Dendritic cell treated with granulocyte-macrophage colony-stimulating factor and Interleukin-4, amounts not matched to agents 40 ng/mL and 50 ng/mL, for 4 days (primary cell): ENCODE results near the gene ZNF200.
"Not testable (repeated sequence)": the region's sequence is repeated elsewhere in the genome, so short reads cannot be mapped to it uniquely, and the experiment has no call there.

Experiments
- H3K27ac Mint-ChIP-seq: one replicate; pipeline ENCODE4 v1.8.0; 2022; ENCODE audit warnings: mild to moderate bottlenecking, mixed read lengths
- H3K27me3 Mint-ChIP-seq: one replicate; pipeline ENCODE4 v1.8.0; 2022; ENCODE audit warnings: mild to moderate bottlenecking, mixed read lengths
- H3K36me3 Mint-ChIP-seq: one replicate; pipeline ENCODE4 v1.8.0; 2022; ENCODE audit warnings: low read depth, mixed read lengths
- H3K4me1 Mint-ChIP-seq: one replicate; pipeline ENCODE4 v1.8.0; 2022; ENCODE audit warnings: low read depth, mixed read lengths
- H3K4me3 Mint-ChIP-seq: one replicate; pipeline ENCODE4 v1.8.0; 2022; ENCODE audit warnings: mild to moderate bottlenecking, moderate library complexity, mixed read lengths
- H3K9me3 Mint-ChIP-seq: one replicate; pipeline ENCODE4 v1.8.0; 2022; ENCODE audit warnings: mixed read lengths
- intact Hi-C: fragments of 100-400 bp; cut with micrococcal nuclease; formaldehyde crosslinking; loops from one replicate; pipeline ENCODE4 v1.15.0; 2022

ZNF200 gene

DNA sequence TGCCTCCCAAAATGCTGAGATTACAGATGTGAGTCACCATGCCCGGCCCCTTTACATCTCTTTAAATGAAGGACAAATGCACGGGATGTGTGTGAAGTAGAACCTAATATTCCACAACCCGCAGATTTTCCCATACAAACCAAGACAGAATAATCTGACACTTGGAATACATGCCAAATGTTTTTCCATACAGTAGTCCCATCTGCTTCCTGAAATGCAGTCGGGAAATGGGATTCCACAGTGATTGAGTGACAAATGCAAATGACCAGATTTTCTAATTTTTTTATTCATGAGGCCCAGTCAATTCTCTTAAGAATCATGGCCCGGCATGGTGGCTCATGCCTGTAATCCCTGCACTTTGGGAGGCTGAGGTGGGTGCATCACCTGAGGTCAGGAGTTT, 6.8 kb upstream of the ZNF200 start:
- no peaks in the 10 kb centered on the region for H3K27me3 Mint-ChIP-seq
- intact Hi-C loops, result no loop called here
- H3K4me1 Mint-ChIP-seq, result peaks cover 19% of the 10 kb centered on the region
- H3K36me3 Mint-ChIP-seq, result peaks cover 26% of the 10 kb centered on the region
- no peak overlapping the region for H3K27ac Mint-ChIP-seq
- no peaks in the 10 kb centered on the region for H3K9me3 Mint-ChIP-seq
- no peak overlapping the region for H3K4me3 Mint-ChIP-seq

- intact Hi-C loops, result loop anchor here (1.0 kb wide), 1 partner anchor 27 kb away; no protein-coding TSS in a partner anchor
- H3K4me1 Mint-ChIP-seq, result peaks cover 29% of the 10 kb centered on the region
- peaks cover 2% of the 10 kb centered on the region for H3K9me3 Mint-ChIP-seq
- no peaks in the 10 kb centered on the region for H3K27me3 Mint-ChIP-seq
- peak overlapping the region; percentile 77 for H3K27ac Mint-ChIP-seq
- peaks cover 42% of the 10 kb centered on the region for H3K36me3 Mint-ChIP-seq
- peak overlapping the region; percentile 69 for H3K4me3 Mint-ChIP-seq
Measured at GRCh38 chr16:3235856-3236669, 1.1 kb upstream of the ZNF200 start.

DNA sequence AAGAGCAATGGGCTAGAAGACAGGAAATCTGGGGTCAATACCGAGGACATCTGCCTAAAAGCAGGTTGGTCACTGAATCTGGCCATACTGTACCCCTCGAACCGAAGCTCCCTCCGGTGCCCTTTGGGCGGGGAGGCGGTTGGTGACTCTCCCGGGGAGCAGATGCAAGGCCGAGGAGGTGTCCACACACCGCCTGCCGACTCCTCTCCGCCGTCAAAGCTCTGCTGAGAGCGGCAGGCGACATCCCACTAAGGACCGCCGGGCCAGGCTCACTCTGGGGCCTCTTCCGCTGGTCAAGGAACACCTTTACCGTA, 458 bp downstream of the ZNF200 start:
- intact Hi-C loops, result no loop called here
- peaks cover 29% of the 10 kb centered on the region for H3K4me1 Mint-ChIP-seq
- H3K27me3 Mint-ChIP-seq, result no peaks in the 10 kb centered on the region
- H3K27ac Mint-ChIP-seq, result peak overlapping the region; percentile 99
- peaks cover 17% of the 10 kb centered on the region for H3K9me3 Mint-ChIP-seq
- H3K36me3 Mint-ChIP-seq, result peaks cover 58% of the 10 kb centered on the region
- peak overlapping the region; percentile 96 for H3K4me3 Mint-ChIP-seq

DNA sequence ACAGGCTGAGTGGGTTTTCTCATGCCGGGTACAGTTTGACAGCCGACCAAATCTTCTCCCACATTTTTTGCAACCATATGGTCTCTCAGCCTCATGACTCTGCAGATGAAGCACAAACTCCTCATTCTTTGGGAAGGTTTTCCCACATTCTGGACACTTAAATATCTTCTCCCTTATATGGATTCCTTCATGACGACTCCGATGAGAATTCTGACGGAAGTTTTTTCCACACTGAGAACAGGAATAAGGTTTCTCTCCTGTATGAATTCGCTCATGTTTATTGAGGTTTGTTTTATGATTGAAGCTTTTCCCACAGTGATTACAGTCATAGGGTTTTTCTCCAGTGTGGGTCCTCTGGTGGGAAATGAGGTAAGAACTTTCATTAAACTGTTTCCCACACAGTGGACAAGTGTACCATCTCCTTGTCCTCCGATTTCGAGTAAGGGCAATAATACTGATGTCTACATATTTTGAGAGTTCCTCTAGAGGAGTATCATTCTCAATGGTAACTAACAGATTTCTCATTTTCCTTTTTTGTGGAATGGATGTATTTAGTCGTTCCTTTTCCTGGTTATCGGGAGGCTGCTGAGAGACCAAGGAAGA, 10.9 kb downstream of the ZNF200 start:
- Mint-ChIP-seq H3K36me3 (peaks cover 72% of the 10 kb centered on the region), H3K4me3 (no peak overlapping the region), H3K27me3 (no peaks in the 10 kb centered on the region), H3K9me3 (peaks cover 74% of the 10 kb centered on the region), H3K4me1 (no peaks in the 10 kb centered on the region), H3K27ac (no peak overlapping the region)
- intact Hi-C loops, result no loop called here

DNA sequence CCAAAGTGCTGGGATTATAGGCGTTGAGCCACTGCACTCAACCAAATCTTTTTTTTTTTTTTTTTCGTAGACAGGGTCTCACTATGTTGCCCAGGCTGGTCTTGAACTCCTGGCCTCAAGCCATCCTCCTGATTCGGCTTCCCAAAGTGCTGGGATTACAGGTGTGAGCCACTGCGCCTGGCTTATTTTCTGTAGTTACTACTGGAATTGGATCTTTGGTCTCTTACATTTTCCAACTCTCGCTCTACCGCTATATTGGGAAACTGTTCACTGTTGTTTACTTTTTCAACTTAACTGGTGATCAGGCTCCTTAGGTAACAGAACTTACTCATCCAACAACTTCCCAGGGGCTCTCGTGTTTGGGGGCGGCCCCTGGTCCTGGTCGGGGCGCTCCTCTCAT, 14.1 kb downstream of the ZNF200 start:
- intact Hi-C loops, result no loop called here
- Mint-ChIP-seq H3K36me3 (peaks cover 41% of the 10 kb centered on the region), H3K4me1 (peaks cover 4% of the 10 kb centered on the region), H3K27me3 (peaks cover 10% of the 10 kb centered on the region), H3K9me3 (peaks cover 52% of the 10 kb centered on the region), H3K27ac (no peak overlapping the region), H3K4me3 (no peak overlapping the region)

DNA sequence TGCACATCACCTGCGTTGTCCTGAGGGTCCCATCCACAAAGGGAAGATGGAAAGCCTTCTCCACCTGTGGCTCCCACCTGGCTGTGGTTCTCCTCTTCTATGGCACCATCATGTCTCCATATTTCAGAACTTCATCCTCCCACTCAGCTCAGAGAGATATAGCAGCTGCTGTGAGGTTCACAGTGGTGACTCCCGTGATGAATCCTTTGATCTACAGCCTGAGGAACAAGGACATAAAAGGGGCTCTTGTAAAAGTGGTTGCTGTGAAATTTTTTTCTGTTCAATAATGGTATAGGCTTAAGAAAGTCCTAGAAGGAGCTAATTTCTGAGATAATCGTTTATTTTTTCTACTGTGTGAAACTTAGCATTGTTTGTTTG, 18.7 kb downstream of the ZNF200 start:
- Mint-ChIP-seq H3K36me3 (peaks cover under 1% of the 10 kb centered on the region), H3K27ac (no peak overlapping the region), H3K4me1 (peaks cover 19% of the 10 kb centered on the region), H3K4me3 (no peak overlapping the region), H3K9me3 (peaks cover 24% of the 10 kb centered on the region), H3K27me3 (peaks cover 34% of the 10 kb centered on the region)
- intact Hi-C loops, result no loop called here

GRCh38 chr16:3215601-3216262, 19.2 kb downstream of the ZNF200 start:
- Mint-ChIP-seq H3K4me1 (peaks cover 19% of the 10 kb centered on the region), H3K9me3 (peaks cover 18% of the 10 kb centered on the region)
- intact Hi-C loops, result no loop called here

DNA sequence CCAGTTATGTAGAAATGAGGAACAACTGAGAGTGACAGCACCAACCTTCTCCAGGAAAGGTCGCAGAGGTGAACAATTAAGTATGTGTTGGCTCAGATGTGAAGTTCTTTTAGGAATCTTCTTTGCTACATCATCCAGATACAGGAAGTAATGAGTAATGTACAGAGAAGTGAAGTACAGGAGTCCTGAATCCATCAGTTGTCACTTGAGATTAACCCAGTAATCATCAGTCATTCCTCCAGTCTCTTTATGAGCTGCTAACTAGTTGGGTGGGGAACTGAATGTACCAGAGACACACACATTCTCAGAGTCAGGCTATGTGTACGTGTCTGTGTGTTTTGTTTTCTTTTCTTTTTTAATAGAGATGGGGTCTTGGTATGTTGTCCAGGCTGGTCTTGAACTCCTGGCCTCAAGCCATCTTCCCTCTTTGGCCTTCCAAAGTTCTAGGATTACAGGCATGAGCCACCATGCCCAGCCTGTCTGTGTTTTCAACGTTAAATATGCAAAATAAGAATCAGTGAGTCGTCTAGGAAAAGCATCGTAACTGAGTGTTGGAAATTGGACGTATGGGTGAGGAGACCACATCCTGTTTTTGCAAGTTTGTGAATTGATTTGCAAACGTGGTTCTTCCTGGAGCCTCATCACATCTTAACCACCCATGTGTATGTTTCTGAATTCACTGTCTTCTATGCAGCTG, 19.9 kb downstream of the ZNF200 start:
- H3K9me3 Mint-ChIP-seq, result peaks cover 17% of the 10 kb centered on the region
- intact Hi-C loops, result no loop called here
- no peak overlapping the region for H3K4me3 Mint-ChIP-seq

More at GRCh38 chr16:3215601-3216262, 19.2 kb downstream of the ZNF200 start:
- peaks cover 37% of the 10 kb centered on the region for H3K27me3 Mint-ChIP-seq
- no peak overlapping the region for H3K4me3 Mint-ChIP-seq
- H3K27ac Mint-ChIP-seq, result no peak overlapping the region
- H3K36me3 Mint-ChIP-seq, result no peaks in the 10 kb centered on the region

DNA sequence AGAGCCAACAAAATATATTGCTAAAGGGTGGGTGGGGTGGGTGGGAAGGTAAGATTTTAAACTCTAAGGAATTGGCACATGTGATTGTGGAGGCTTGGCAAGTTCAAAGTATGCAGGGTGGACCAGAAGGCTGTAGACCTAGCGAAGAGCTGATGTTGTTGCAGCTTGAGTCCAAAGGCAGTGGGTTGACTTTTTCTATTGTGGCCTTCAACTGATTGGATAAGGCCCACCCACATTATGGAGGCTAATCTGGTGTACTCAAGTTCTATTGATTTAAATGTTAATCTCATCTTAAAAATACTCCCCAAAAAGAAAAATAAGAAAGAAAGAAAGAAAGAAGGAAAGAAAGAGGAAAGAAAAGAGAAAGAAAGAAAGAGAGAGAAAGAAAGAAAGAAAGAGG, 22.4 kb downstream of the ZNF200 start:
- Mint-ChIP-seq H3K9me3 (peaks cover 20% of the 10 kb centered on the region), H3K27ac (no peak overlapping the region), H3K4me1 (peaks cover 19% of the 10 kb centered on the region), H3K36me3 (no peaks in the 10 kb centered on the region), H3K4me3 (no peak overlapping the region), H3K27me3 (peaks cover 53% of the 10 kb centered on the region)
- intact Hi-C loops, result no loop called here

More for the DNA sequence above, 19.9 kb downstream of the ZNF200 start:
- H3K27me3 Mint-ChIP-seq, result peaks cover 41% of the 10 kb centered on the region
- peaks cover 19% of the 10 kb centered on the region for H3K4me1 Mint-ChIP-seq
- no peak overlapping the region for H3K27ac Mint-ChIP-seq
- no peaks in the 10 kb centered on the region for H3K36me3 Mint-ChIP-seq

DNA sequence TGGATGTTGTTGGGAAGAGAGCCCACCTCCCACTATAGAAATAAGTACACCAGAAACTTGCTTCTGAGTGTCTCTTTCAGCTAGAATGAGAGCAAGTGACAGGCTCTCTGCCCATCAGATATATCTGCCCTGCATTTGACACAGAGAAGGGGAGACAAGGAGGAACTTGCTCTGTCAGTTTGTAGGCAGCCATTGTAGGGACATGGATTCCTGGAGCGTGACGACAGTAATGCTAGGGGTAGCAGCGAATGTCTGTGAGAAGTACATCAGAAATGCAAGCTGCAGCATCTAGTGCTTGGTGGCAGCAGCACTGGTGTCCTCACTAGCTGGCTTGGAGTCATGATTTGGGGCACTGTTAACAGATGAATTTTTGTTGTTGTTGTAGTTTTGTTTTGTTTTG, 23.0 kb downstream of the ZNF200 start:
- intact Hi-C loops, result no loop called here
- H3K27me3 Mint-ChIP-seq, result peaks cover 53% of the 10 kb centered on the region
- no peaks in the 10 kb centered on the region for H3K36me3 Mint-ChIP-seq
- H3K4me3 Mint-ChIP-seq, result no peak overlapping the region
- H3K27ac Mint-ChIP-seq, result no peak overlapping the region
- peaks cover 26% of the 10 kb centered on the region for H3K9me3 Mint-ChIP-seq
- peaks cover 19% of the 10 kb centered on the region for H3K4me1 Mint-ChIP-seq

DNA sequence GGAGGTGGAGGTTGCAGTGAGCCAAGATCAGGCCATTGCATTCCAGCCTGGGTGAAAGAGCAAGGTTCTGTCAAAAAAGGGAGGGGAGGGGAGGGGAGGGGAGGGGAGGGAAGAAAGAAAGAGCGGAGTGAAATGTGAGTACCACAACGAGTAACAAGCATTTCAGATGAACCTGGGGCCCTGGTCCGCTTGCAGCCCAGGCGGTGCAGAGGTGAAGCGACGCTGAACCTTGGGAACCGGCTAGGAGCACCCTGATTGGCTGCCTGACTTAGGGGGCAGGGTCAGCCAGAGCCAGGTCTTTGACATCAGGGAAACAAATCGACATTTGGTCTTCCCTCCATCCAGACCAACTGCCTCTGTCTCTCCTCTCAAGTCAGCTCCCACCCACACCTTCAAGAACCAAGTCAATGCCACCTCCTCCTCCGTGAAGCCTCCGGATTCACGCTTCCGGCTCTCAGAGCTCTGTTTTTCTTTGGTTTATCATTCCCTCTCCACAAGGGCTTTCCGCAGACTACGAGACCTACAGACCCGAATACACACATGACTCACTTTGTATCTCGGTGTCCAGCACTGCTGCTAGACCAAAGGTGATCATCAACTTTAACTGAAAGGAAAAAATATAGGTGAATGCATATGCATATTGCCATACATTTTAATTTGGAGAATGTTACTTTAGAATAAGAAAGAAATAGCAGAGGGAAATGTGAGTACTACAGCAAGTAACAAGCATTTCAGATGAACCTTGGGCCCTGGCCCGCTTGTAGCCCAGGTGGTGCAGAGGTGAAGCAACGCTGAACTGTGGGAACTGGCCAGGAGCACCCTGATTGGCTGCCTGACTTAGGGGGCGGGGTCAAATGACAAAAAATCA, 27.6 kb downstream of the ZNF200 start:
- Mint-ChIP-seq H3K4me1 (no peaks in the 10 kb centered on the region), H3K27me3 (peaks cover 48% of the 10 kb centered on the region), H3K9me3 (peaks cover 46% of the 10 kb centered on the region), H3K4me3 (no peak overlapping the region), H3K36me3 (peaks cover 5% of the 10 kb centered on the region), H3K27ac (no peak overlapping the region)
- intact Hi-C loops, result no loop called here

- peaks cover 38% of the 10 kb centered on the region for H3K9me3 Mint-ChIP-seq
- H3K4me1 Mint-ChIP-seq, intact Hi-C loops, H3K4me3 Mint-ChIP-seq, H3K36me3 Mint-ChIP-seq, H3K27ac Mint-ChIP-seq: not testable (repeated sequence)
- peaks cover 46% of the 10 kb centered on the region for H3K27me3 Mint-ChIP-seq
Measured at GRCh38 chr16:3205939-3206338, 29.0 kb downstream of the ZNF200 start.

- intact Hi-C loops, result no loop called here
- H3K27me3 Mint-ChIP-seq, result peaks cover 49% of the 10 kb centered on the region
- H3K4me1 Mint-ChIP-seq, result no peaks in the 10 kb centered on the region
- H3K27ac Mint-ChIP-seq, result no peak overlapping the region
- no peak overlapping the region for H3K4me3 Mint-ChIP-seq
- peaks cover 5% of the 10 kb centered on the region for H3K36me3 Mint-ChIP-seq
- peaks cover 38% of the 10 kb centered on the region for H3K9me3 Mint-ChIP-seq
Measured at GRCh38 chr16:3202903-3203539, 31.9 kb downstream of the ZNF200 start.
